ENCODE measurements around the gene PKP3.
"Not testable (repeated sequence)": the region's sequence is repeated elsewhere in the genome, so short reads cannot be mapped to it uniquely, and the experiment has no call there.

PKP3 gene

DNA sequence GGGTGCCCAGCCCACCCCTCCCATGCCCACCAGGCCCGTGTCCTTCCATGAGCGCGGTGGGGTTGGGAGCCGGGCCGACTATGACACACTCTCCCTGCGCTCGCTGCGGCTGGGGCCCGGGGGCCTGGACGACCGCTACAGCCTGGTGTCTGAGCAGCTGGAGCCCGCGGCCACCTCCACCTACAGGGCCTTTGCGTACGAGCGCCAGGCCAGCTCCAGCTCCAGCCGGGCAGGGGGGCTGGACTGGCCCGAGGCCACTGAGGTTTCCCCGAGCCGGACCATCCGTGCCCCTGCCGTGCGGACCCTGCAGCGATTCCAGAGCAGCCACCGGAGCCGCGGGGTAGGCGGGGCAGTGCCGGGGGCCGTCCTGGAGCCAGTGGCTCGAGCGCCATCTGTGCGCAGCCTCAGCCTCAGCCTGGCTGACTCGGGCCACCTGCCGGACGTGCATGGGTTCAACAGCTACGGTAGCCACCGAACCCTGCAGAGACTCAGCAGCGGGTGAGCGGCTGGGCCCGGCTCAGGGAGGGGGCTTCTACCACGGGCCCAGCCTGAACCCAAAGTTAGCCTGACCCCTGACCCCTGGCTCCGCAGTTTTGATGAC lies 3.0 kb downstream of the PKP3 start:
- peak; percentile 6 for DNase-seq

DNA sequence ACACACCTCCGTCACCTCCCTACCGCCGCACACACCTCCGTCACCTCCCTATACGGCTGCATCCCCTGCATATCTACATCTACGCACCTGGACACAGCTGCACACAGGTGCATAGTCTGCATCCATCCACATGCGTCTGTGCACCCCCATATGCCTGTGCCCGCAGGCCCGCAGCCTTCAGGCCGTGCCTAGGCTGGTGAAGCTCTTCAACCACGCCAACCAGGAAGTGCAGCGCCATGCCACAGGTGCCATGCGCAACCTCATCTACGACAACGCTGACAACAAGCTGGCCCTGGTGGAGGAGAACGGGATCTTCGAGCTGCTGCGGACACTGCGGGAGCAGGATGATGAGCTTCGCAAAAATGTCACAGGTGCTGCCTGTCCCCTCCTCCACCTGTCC lies 4.8 kb downstream of the PKP3 start:
- DNase-seq: no peak

DNA sequence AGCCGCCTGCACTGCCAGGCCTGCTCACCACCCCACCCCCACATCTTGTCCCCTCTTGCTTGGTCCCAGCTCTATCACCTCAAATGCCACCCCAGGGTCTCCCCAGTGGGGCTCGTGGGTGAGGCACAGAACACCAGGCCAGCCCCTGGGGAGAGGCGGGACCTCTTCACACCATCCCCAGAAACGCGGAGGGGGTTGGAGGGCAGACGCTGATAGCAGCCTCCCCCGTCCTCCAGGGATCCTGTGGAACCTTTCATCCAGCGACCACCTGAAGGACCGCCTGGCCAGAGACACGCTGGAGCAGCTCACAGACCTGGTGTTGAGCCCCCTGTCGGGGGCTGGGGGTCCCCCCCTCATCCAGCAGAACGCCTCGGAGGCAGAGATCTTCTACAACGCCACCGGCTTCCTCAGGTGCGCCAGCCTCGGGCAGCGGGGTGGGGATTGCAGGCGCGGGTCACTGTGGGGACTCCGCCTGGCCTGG lies 5.8 kb downstream of the PKP3 start:
- DNase-seq: no peak

DNA sequence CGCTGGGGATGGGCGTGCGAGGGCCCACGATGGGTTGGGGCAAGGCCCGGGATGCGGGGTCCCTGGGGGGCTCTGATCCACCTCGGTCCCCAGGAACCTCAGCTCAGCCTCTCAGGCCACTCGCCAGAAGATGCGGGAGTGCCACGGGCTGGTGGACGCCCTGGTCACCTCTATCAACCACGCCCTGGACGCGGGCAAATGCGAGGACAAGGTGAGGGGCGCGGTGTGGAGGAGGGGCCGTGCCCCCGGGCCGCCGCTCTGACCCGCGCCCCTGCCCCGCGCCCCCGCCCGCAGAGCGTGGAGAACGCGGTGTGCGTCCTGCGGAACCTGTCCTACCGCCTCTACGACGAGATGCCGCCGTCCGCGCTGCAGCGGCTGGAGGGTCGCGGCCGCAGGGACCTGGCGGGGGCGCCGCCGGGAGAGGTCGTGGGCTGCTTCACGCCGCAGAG lies 6.3 kb downstream of the PKP3 start:
- DNase-seq: no peak

DNA sequence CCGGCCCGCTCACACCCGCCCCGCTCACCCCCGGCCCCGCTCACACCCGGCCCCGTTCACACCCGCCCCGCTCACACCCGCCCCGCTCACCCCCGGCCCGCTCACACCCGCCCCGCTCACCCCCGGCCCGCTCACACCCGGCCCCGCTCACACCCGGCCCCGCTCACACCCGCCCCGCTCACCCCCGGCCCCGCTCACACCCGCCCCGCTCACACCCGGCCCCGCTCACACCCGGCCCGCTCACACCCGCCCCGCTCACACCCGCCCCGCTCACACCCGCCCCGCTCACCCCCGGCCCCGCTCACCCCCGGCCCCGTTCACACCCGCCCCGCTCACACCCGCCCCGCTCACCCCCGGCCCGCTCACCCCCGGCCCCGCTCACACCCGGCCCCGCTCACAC lies 7.2 kb downstream of the PKP3 start:
- not testable (repeated sequence) for DNase-seq

DNA sequence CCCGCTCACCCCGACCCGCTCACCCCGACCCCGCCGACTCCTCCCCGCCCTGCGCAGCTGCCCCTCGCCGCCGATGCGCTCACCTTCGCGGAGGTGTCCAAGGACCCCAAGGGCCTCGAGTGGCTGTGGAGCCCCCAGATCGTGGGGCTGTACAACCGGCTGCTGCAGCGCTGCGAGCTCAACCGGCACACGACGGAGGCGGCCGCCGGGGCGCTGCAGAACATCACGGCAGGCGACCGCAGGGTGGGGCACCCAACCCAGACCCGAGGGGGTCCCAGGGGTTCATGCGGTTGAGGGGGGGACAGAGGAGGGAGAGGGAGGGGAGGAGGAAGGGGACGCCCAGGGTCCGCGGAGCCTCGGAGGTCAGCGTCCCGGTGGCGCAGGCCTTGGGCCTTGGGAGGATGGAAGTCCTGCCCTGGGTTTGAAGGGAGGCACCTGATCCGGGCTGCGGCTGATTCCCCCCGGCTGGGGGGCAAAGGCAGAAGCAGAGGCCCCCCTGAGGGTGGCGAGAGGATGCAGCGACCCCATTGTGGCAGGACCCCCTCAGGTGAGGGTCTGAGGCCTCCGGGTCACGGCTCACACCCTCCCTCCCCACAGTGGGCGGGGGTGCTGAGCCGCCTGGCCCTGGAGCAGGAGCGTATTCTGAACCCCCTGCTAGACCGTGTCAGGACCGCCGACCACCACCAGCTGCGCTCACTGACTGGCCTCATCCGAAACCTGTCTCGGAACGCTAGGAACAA lies 9.2 kb downstream of the PKP3 start:
- DNase-seq: no peak

DNA sequence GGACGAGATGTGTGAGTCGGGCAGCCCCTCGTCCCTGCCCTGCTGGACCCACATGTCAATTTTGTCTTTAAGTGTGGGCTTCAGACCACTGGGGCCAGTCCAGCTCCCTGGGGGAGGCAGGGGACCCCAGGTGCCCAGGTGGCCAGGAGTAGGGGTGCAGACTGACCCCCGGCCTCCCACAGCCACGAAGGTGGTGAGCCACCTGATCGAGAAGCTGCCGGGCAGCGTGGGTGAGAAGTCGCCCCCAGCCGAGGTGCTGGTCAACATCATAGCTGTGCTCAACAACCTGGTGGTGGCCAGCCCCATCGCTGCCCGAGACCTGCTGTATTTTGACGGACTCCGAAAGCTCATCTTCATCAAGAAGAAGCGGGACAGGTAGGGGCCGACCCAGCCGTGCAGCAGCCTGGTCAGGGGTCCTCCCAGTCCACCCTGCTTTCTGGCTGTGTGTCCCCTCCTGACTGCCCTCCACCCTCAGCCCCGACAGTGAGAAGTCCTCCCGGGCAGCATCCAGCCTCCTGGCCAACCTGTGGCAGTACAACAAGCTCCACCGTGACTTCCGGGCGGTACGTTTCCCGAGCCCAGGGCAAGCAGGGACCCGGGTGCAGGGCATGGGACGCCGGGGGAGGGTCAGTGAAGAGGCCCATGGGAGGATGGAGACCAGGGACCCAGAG lies 9.9 kb downstream of the PKP3 start:
- DNase-seq: no peak

DNA sequence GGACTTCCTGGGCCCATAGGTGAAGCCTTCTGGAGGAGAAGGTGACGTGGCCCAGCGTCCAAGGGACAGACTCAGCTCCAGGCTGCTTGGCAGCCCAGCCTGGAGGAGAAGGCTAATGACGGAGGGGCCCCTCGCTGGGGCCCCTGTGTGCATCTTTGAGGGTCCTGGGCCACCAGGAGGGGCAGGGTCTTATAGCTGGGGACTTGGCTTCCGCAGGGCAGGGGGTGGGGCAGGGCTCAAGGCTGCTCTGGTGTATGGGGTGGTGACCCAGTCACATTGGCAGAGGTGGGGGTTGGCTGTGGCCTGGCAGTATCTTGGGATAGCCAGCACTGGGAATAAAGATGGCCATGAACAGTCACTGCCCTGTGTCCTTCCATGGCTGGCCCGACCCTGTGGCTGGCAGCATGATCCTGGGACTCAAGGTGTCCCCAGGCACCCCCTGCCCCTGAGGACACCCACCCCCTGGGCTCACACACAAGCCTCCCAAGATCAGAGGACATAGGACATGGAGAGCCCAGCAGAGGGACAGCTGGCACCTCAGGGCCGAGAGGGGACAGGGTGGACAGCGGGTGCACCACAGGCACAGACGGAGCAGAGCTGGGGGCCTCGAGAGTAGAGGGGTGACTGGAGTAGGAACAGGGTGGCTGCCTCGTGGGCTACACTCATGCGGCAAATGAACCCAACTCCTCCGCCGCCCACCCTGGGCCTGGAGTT lies 10.7 kb downstream of the PKP3 start:
- DNase-seq: no peak

DNA sequence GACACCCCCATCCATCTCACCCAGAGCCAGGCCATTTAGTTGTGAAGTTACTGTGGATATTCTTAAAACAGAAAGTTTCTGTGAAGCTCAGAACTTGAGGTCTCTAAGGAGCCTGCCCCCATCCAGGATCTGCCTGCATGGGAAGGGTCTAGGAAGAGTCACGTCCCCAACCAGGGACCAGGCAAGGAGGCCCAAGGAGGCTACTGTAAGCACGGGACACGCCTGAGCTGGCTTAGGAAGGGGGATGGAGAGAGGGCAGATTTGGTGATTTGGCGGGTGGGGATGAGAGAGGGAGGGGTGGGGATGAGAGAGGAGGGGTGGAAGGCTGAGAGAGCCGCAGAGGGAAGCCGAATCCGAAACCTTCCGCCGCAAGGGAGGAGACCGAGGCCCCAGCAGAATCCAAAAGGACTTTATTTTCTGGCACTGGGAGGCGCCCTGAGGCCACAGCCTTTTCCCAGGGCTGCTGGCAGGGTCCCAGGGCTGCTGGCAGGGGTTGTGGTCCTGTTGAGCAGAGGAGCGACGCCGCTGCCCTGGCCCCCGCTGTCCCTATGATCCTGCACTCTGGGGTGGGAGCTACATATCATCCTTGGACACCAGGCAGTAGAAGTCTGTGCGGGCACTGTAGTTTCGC lies 11.4 kb downstream of the PKP3 start:
- DNase-seq: no peak

DNA sequence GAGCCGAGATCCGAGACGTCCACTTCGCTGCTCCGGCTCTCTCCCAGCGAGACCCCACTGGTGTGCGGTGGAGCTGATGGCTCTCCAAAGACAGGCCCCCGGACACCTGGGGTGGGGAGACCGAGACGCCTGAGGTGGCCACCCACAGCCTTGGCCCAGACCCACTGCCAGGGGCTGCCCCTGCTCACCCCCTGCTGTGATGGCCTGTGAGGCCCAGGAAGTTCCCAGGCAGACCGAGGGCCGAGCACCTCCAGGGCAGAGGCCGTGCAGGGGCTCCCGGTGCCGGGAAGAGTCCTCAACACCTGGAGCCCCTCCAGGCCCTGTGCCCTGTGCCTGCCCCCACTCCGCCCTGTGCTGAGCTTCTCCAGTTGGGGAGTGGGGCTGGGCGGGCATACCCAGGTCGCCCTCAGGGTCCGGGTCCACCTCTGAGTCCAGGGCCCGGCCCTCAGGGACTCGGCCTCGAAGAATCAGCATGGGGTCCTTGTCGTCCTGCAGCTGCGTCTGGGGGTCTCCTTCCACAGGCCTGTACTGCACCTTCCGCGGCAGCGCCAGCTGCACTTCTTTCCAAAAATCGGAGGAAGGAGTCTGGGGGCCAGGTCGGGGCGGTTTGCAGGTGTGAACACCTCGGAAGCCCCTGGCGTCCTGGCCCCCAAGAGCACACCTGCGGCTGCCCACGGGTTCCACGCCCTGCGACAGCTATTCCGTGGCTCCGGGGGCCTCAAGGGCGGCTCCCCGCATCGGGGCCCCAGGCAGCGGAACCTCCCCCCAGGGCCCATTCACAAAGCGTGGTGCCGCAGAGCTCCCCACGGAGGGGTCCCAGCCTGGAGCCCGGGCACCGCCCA lies 12.2 kb downstream of the PKP3 start:
- no peak for DNase-seq

DNA sequence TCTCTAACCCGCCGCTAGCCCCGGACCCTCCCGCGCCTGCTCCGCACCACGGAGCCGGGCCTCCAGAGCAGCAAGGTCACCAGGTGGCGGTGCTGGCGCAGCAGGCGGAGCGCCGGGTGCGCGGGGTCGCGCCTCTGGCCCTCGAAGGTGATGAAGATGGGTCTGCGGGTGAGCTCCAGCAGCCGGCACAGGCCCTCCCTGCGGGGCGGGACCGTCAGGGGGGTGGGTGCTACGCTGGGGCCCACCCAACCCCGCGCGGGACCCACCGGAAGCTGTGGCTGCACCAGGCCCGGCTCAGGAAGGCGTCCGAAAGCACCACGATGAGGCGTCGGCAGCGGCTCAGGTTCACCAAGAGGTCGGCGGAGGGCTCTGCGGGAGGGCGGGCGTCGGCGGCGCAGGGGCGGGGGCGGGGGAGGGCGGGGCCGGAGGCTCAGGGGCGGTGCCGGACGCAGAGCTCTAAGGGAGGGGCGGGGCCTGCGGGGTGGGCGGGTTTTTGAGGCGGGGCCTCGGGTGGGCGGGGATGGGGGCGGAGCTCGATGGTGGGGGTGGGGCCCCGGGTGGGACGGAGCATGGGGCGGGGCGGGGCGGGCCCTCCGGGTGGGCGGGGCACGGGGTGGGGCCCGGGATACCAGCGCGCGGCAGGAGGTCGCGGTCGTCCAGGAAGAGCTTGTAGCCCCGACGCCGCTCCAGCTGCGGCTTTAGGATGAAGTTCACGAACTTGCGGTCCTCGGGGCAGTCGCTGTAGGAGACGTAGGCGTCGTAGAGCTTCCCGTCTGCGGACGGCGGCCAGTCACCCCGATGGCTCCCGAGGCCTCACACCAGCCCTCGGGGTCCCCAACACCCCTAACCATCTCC lies 13.0 kb downstream of the PKP3 start:
- DNase-seq: peak; percentile 35

DNA sequence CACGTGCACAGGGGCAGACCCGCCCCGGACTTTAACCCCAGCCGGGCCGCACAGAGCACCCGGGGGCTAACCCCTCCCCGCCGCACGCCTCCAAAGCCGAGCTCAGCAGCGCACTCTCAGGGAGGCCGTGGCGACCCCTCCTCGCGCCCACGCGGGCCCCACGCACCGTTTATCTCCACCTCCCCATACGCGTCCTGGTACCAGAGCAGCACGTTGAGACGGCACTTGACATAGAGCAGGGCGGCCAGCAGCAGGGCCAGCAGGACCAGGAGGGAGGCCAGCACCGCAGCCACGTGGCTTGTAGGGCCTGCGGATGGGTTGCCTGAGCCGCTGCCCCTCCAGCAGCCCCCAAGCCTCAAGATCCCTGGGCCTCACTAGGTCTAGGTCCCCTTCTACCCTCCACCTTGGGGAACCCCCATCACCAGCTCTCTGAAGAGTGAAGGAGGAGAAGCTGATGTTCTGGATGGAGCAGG lies 13.7 kb downstream of the PKP3 start:
- DNase-seq: no peak

DNA sequence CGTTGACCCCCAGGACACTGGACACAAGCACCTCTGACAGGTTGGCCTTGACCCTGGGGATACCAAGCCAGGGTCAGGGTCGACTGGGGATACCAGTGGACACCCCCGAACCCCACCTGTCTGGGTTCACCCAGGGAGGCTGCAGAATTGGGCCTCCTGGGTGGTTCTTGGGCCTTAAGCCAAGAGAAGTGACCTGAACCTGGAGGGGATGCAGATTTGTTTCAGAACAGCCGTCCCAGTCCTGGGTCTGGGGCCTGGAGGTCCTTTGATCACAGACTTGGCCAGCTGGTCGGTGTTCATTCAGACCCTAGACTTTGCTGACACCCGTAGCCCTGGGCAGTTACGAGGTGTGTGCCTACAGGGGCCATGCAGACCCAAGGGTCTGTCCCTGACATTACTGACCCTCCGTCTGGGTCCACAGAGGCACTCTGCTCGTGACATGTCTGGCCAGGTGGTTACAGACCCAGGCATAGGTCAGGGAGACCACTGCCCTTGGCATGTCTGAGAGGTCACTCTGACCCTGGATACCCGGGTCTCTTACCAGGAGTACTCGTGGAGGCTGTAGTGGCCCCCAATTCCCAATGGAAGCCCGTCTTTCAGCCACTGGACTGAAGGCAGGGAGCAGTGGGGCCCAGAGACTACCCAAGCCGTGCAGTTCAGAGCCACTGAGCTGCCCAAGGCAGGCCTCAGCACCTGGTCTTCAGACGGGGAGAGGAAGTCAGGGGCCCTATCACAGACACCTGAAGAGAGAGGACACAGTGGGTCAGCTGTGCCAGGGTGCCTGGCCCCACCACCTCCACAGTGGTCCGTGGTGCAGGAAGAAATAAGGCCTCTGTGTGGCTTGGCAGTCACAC lies 14.4 kb downstream of the PKP3 start:
- DNase-seq: no peak

DNA sequence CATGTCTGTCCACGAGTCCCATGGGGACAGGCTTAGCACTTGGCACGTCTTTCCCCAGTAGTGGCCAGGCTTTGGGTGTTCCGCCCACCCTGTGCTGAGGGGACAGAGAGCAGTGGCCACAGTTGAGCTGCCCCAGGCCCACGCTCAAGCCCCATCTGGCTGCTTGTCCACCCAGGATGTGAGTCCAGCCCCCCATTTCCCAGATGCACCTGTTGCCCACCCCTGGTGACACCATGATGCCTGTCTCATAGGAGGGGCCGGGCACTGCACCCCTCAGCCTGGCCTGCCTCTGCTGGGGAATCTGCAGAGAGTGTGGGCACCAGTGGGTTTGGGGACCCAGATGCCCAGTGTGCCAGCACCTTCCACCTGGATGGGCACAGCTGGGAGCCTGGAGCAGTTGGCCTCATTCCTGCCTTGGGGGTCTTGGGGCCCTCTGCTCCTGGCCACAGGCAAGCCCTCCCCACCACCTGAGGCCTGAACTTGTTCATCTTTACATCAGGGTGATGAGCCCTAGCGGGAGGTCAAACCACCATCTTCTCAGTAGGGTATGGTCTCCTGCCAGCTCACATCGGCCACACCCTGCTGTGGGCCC lies 15.1 kb downstream of the PKP3 start:
- no peak for DNase-seq

DNA sequence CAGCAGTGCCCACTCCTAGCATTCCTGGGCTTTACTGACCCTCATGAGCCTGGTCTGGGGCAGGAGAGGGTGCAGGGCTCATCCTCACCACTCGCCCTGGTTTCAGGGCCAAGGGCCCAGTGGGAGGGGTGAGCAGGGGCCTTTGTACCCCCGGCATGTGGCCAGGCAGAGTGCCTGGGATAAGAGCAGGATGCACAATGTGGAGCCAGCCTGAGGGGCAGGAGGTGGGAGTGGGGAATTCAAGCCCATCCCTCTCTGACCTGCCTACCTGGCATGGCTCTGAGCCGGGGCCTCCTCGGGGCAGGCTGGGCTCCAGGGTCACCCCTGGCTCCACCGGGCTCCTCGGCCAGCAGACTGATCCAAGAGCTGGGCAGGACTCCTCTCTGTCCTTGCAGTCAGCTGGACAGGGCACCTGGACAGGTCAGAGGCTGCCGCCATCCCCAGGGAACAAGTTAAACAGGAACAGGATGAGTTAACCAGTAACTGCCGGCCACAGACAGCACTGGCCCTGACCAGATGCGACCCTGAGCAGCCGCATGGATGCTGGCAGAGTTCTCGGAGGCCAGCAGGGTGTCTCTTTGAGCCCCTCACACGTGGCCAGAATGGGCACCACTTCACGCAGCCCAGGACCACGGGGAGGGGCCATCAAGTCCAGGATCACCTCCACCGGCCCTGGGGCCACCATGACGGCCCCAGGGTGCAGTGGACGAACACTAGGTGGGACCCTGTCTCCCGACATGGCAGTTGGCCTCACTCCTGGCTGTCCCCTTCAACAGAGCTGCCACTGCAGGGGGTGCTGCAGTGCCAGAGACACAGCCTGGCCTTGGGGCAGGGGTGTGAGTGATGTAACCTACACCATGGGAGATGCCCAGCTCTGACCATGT lies 15.8 kb downstream of the PKP3 start:
- DNase-seq: no peak

DNA sequence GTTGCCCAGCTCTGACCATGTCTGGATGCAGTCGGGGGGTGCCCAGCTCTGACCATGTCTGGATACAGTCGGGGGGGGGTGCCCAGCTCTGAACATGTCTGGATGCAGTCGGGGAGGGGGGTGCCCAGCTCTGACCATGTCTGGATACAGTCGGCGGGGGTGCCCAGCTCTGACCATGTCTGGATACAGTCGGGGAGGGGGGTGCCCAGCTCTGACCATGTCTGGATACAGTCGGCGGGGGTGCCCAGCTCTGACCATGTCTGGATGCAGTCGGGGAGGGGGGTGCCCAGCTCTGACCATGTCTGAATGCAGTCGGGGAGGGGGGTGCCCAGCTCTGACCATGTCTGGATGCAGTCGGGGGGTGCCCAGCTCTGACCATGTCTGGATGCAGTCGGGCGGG lies 16.7 kb downstream of the PKP3 start:
- DNase-seq: not testable (repeated sequence)

DNA sequence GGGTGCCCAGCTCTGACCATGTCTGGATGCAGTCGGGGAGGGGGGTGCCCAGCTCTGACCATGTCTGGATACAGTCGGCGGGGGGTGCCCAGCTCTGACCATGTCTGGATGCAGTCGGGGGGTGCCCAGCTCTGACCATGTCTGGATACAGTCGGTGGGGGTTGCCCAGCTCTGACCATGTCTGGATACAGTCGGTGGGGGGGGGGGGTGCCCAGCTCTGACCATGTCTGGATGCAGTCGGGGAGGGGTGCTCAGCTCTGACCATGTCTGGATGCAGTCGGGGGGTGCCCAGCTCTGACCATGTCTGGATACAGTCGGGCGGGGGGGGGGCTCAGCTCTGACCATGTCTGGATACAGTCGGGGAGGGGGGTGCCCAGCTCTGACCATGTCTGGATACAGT lies 17.5 kb downstream of the PKP3 start:
- not testable (repeated sequence) for DNase-seq

DNA sequence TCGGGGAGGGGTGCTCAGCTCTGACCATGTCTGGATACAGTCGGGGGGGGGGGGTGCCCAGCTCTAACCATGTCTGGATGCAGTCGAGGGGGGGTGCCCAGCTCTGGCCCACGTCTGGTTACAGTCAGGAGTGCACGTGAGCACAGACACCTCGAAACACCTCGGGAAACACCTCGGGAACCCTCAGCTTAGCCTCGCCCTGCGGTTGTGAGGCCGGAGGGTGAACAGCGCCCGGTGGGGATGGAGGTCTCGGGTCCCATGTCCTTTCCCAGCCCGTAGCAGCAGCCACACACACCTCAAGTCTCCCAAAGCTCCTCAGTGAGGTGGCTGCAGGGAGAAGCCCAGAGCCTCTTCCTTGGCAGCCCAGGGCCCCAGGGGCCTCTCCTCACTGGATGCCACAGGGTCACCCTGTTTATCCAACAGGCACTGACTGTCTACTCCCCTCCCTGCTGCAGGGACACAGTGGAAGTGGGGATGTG lies 18.7 kb downstream of the PKP3 start:
- DNase-seq: no peak

All from GF-D8 (cell line).